ENCODE data around the gene ARHGAP29.
"Not testable (repeated sequence)": the region's sequence is repeated elsewhere in the genome, so short reads cannot be mapped to it uniquely, and the experiment has no call there.

The ARHGAP29 gene

DNA sequence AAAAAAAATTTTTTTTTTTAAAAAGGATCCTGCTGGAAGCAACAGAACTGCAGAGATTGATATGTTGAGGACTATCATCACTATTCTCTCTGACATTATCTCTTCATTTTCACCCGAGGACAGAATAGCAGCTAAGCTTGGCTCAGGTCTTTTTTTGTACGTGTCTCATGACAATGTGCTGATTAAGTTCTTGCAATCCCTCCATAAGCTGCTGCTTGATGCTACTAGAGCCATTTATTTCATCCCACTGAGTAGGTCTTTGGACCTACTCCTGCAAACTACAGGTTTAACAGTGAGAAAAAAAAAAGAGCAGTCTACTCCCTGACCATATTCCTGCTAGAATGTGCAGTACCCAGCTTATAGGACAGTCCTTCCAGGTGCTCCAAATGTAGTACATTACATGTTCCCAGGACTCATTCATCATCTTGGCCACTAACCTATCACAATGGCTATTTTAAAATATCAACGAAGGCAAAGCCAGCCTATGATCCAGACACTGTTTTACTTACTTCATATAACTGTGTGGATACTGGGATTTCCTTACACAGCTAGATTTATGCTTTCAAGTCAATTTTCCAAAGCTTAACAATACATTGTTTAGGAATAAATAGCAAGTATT, 54.1 kb downstream of the ARHGAP29 start:
- DNase-seq (ENCODE audit: low read depth in 2 of 2, low spot score in 1 of 2), result no peak

DNA sequence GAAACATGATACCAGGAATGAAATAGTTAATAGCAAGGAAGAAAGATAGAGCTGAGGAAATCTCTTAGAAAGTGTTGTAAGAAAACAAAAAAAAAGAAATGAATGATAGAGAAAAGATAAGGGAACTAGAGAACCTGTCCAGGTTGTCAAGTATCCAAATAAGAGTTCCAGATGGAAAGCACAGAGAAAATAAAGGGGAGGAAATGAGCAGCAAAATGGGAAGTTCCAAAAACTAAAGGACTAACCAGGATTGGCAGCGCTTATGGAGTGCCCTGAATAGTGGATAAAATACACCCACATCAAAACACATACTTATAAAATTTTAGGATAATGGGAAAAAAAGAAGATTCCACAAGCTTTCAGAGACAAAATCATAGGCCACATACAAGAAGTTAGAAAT, 55.2 kb downstream of the ARHGAP29 start:
- no peak for DNase-seq (ENCODE audit: low read depth in 2 of 2, low spot score in 1 of 2)

DNA sequence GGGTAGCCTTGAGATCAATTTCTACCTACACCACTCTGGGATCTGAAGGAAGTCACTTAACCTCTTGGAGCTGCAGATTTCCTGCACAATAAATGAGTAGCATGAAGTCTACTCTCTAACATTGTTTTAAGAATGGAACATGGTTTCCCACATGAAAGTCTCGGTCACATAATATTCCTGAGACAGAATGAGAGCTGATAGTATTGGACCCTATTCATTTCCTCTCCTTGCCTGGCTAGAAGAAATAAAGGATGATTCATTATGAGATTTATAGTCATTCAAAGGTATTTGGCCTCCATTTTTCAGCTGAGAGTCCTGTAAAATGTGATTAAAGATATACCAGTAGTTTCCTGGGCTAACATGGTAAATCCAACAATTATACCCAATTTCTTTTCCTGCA, 56.7 kb downstream of the ARHGAP29 start:
- DNase-seq (ENCODE audit: low read depth in 2 of 2, low spot score in 1 of 2), result no peak

DNA sequence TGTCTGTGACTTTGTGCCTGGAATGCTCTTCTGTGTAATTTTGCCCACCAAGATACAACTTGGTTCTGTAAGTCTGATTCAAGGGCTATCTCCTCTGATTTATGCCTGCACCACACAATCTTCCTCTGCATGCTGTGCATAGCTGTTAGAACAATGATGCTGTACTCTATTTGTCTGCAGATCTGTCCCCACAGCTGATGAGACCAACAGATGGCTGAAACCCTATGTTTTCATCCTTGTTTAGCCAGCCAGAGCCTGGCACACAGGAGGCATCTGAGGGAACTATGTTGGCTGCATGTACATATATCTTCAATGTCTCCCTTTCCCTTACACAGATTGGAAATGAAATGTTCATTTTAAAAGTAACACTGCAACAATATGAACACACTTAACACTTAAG, 58.5 kb downstream of the ARHGAP29 start:
- DNase-seq (ENCODE audit: low read depth in 2 of 2, low spot score in 1 of 2), result no peak

DNA sequence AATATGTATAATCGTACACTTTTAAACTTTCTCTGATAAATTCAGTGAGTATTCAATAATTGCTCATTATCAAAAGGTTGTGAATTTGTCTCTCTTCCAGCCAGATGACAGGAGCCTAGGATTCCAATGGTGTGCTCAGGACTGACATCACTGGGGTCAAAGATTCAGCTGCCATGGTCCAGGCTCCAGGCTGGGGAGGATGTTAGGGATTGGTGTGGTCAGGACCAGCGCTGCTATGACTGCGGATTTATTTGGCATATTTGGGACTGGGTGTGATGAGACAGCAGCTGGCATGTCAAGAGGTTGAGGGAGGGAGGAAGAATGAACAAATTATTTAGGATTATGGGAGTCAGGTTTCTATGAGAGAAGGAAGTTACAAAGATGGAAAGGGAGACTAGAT, 68.3 kb downstream of the ARHGAP29 start:
- no peak for DNase-seq (ENCODE audit: low read depth in 2 of 2, low spot score in 1 of 2)

DNA sequence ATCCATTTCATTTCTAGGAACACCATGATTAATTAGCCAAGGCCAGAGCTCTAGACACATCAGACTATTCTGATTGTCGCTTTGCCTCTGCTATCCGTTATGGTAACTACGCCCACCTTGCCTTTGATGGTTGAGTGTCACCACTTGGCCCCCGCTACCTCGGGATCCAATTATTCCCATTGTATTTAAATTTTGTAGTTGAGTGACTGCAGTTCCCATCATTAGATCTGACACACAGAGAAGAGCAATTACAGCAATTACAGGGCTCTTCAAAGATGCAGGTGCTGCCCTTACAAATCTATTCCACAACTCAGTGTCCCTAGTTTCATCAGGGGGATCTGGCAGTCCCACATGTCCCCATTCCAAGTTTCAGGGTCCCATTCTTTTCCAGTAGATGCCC, 71.5 kb downstream of the ARHGAP29 start:
- no peak for DNase-seq (ENCODE audit: low read depth in 2 of 2, low spot score in 1 of 2)

DNA sequence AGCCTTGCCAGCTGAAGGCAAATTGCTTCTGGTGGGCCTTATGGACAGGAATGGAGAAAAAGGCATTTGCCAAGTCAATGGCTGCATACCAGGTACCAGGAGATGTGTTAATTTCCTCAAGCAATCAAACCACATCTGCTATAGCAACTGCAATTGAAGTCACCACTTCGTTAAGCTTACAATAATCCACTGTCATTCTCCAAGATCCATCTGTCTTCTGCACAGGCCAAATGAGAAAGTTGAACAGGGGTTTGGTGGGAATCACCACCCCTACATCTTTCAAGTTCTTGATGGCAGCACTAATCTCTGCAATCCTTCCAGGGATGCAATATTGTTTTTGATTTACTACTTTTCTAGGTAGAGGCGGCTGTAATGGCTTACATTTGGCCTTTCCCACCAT, 72.5 kb downstream of the ARHGAP29 start:
- not testable (repeated sequence) for DNase-seq (ENCODE audit: low read depth in 2 of 2, low spot score in 1 of 2)

DNA sequence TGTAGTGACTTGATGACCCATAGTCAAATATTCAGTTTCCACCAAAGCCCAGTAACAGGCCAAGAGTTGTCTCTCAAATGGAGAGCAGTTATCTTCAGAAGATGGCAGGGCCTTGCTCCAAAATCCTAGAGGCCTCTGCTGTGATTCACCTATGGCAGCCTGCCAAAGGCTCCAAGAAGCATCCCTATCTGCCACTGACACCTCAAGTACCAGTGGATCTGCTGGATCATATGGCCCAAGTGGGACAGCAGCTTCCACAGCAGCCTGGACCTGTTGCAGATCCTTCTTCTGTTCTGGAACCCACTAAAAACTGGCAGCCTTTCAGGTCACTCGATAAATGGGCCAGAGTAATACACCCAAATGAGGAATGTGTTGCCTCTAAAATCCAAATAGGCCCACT, 73.3 kb downstream of the ARHGAP29 start:
- not testable (repeated sequence) for DNase-seq (ENCODE audit: low read depth in 2 of 2, low spot score in 1 of 2)

DNA sequence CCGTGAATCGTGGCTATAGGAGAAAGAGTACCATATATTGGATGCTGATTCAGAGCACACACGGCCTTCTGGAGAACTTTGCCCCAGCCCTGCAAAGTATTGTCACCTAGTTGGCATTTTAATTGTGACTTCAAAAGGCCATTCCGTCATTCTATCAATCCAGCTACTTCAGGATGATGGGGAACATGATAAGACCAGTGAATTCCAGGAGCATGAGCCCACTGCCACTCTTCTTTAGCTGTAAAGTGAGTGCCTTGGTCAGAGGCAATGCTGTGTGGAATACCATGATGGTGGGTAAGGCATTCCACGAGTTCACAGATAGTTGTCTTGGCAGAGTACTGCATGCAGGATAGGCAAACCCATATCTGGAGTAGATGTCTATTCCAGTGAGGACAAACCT, 74.1 kb downstream of the ARHGAP29 start:
- DNase-seq (ENCODE audit: low read depth in 2 of 2, low spot score in 1 of 2), result not testable (repeated sequence)

DNA sequence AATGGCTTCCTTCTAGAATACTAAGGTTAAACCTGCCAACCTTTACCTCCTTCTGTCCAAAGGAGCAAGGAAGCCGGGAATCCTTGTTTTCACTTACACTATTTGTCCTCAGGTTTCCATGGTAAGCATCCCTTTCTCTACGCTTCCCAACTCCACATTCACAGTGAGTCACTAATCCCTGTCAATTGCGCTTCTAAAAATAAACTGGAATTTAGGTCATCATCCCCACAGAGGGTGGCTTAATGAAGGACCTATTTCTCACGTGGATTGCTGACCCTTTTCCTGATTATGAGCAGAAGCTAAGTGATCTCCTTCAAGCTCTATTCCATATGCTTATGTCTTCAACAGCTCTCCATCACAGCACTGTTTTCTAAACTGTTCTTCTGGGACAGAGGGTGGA, 76.6 kb downstream of the ARHGAP29 start:
- DNase-seq (ENCODE audit: low read depth in 2 of 2, low spot score in 1 of 2), result no peak

DNA sequence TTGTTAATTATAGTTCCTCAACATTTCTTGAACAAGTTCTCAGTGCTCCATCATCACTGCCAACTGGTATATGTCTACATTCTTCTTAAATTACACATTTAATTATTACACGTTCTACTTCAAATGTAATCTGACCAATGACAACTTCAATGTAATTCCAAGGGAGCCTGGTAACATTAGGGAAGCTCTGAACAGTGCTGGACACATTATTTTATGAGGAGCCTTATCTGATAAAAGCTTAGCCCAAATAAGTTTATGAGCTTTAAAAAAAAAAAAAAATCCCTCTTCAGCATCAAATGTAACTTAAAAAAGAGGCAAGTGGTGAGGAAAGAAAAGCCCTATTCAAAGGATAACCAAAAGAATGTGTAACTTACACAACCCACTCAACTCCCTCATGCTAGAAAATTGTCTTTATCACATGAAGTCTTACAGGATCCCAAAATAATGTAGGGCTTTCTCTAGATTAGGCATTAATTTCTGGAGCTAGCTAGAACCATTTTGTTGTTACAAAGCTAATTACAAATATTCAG, 81.2 kb downstream of the ARHGAP29 start:
- no peak for DNase-seq (ENCODE audit: low read depth in 2 of 2, low spot score in 1 of 2)

DNA sequence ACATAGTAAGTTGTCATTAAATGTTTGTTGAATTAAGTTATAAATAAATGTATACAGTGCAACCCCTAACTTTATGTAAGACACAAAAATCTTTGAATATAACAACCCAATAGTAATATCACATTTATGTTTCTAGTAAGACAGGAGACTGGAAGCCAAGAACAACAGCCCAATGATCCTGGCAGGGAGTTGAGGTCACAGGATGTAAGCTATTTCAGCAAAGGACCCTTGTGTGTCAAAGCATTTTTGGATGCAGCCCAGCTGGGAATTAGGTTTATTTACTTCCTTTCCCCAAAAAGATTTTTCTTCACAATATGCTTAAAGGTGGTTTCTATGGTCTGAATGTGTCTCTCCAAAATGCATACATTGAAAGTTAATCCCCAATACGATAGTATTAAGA, 82.4 kb downstream of the ARHGAP29 start:
- no peak for DNase-seq (ENCODE audit: low read depth in 2 of 2, low spot score in 1 of 2)

DNA sequence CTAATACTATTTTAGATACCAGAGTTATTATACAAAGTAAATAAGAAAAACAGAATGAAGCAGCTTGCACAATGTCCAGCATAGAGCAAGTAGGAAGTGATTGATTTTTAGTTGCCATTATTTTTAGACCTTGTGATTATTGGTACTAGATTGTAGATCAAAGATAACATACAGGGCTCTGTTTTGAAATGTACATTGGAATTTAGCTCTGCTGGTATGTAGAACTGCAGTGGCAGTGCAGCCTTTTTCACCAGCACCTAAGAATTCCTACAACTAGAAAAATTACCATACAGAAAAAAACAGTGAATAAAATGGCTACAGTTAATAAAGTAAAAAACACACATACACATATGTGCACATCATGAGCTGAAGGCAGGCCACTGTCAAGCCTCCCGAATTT, 84.3 kb downstream of the ARHGAP29 start:
- no peak for DNase-seq (ENCODE audit: low read depth in 2 of 2, low spot score in 1 of 2)

DNA sequence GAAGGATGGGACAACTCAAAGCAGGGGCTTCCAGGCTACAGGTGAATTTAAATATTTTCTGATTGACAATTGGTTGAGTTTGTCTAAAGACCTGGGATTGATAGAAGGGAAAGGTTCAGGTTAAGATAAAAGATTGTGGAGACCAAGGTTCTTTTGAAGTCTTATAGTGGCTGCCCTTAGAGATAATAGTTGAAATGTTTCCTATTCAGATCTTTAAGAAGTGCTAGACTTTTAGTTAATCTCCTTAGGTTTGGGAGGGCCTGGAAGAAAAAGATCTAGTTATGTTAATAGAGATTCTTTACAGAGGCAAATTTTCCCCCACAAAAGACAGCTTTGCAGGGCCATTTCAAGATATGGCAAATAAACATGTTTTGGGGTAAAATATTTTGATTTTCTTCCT, 88.2 kb downstream of the ARHGAP29 start:
- not testable (repeated sequence) for DNase-seq (ENCODE audit: low read depth in 2 of 2, low spot score in 1 of 2)

DNA sequence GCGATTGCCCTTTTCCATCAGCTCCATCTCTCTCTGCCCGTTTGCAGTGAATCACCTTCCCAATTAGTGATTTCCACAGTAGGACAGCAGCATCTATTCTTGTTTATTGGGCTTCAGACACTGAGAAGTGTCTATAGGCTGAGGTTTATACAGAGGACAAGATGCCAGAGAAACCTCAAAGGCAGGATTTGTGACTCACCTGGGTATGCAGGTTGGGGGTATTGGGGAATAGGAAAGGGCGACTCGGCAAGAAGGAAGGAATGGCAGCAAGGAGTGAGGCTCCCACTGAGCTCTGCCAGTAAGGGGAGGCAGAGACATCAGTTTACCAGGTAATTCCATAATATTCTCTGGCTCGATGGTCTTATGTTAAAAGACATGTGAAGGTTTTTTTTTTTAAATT, 91.1 kb downstream of the ARHGAP29 start:
- DNase-seq (ENCODE audit: low read depth in 2 of 2, low spot score in 1 of 2), result no peak

DNA sequence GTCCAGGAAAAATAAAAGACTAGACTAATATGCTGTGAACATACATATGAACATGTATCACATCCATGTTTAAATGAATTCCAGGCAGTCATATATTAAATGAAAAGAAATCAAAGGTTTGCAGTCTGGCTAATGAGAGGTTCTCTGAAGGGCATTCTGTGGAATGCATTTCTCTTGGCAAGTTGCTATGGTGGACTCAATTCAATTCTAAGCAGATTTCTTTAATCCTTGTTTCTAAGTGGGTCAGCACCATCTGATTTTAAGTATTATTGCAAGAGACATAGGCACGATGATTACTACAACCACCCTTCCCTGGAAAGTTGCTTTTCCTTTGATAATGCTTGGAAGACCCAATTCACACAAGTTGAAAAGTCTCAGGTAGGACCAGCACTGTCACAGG, 92.5 kb downstream of the ARHGAP29 start:
- no peak for DNase-seq (ENCODE audit: low read depth in 2 of 2, low spot score in 1 of 2)

DNA sequence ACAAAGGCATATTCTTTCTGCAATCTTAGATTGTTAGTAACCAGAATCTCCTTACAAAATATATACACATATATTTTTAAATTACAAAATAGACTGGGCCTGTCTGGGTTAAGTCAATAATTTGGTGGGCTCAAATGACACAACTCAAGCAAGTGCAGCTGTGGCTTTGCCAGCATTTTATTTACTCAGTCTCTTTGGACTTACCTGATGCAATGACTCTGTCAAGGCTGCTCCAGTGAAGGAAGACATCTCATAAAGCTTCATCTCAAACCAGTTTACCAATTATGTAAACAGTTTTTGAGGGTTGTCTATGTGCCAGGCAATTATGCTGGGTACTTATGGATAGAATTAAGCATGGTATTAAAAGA, 93.6 kb downstream of the ARHGAP29 start:
- DNase-seq (ENCODE audit: low read depth in 2 of 2, low spot score in 1 of 2), result no peak

DNA sequence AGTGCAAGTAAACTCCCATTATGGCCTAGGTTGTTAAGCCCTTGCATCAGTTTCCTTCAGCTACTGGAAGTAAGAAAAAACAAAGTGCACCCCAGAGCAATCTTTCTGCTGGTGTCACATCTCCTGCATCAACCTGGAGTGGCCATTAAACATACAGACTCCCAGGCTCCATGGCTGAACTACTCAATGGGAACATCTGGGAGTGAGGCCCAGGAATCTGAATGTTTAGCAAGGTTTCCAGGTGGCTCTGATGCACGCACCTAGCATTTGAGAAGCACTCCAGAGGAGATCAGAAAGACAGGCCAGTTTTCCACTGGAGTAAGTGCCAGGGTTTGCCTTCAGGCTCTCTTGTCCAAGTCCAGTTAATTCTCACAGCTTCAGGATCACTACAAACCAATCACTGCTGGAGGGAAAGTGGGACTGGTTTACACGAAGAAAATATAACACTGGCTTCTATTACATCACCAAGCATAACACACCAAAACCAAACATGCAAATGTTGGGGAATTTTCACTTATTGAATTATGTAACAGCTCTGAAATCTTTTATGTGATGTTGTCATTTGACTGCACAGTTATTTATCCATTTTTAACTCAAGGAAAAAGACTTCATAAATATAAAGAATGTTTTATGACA, 94.1 kb downstream of the ARHGAP29 start:
- DNase-seq (ENCODE audit: low read depth in 2 of 2, low spot score in 1 of 2), result no peak

DNA sequence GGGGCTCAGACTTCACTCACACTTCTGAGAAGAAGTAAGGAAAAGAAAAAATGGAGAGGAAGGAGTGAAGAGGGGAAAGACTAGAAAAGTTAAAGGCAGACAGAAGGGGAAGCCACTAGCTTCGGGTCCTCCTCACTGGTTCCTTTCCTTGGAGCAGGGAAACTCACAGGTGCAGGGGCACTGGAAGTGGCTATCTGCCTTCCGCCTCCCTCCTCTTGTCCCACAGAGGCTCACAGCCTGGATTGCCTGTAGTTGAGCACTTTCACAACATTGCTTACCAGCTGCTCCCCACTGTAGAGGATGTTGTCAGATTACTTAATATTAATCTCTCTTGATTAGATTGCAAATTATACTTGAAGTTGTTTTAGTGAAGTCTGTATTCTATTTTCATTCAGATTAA, 94.8 kb downstream of the ARHGAP29 start:
- DNase-seq (ENCODE audit: low read depth in 2 of 2, low spot score in 1 of 2), result no peak

DNA sequence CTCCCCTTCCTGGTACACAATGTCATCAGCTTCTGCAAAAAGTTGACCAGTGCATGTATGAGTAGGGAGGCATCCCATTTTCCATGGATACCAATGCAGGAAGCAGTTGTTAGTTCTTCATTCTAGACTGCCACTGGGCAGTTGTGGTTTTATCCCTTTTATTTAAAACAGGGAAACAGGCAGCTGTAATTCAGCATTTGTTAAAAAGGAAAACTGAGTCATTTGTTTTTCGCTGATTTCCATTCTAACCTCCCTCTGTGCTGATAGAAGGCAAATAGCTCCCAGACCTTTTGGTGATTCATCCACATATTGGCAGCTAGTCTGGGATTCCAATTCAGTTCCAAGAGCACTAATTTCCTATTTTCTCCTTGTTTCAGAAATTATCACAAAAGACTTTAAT, 95.4 kb downstream of the ARHGAP29 start:
- DNase-seq (ENCODE audit: low read depth in 2 of 2, low spot score in 1 of 2), result no peak

DNA sequence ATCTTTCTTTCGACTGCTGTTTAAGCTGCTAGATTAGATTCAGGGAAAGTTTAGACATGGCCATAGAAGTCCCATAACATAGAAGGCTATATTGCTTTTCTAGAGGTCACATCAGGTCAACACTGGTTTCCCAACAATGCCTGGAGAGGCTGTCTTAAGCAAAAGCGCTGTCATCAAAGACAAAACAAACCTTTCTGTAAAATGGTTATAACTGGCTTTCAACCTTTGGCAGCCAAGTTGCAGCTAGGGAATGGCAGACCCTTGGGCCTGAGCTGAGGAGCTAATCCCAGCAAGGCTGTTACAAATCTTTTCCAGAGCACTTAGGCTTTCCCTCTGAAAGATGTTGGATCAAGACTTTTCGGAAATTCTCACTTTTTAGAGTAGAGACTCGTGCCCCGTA, 105.3 kb downstream of the ARHGAP29 start:
- no peak for DNase-seq (ENCODE audit: low read depth in 2 of 2, low spot score in 1 of 2)

DNA sequence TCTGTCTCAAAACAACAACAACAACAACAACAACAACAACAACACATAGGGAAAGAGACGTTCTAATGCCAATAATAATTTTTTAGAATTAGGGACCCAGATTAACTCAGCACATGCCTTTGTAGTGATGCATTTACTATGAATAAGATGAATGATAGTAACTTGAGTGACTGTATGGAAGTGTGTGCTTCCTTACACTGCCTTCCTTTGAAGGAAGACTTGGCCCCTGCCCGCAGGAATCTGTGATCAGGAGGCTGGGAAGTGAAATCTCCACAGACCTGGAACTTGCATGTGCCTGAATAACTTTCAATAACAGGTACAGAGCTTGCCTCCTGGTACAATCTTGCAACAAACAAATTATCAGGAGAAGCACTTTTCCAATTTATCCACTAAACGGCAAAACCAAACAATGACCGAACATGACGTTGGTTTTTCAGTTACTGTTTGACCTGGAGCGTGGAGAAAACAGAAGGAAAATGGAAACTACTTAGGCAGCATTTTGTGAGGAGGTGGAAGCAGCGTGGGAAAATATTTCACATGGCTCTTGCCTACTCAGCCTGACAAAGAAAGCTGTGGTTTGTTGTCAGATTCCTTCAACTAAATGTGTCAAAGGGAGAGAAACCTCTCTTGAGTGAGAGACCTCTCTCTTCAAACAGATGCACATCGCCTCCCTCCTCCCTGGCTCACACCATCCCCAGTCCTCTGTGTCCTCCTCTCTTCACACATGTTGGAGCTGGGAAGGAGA, 106.4 kb downstream of the ARHGAP29 start:
- no peak for DNase-seq (ENCODE audit: low read depth in 2 of 2, low spot score in 1 of 2)
